Activated gamma-delta T cell treated with anti-CD3 and anti-CD28 coated beads, Interleukin-2, amount 50 U/mL, for 16 hours (primary cell): ENCODE results near the gene CD164L2.
"Not testable (repeated sequence)": the region's sequence is repeated elsewhere in the genome, so short reads cannot be mapped to it uniquely, and the experiment has no call there.

ENCODE experiments used
- DNase-seq: peaks from one replicate; pipeline ENCODE4 v3.0.0-alpha.2; 2020; ENCODE audit warnings: low read depth

The CD164L2 gene

DNA sequence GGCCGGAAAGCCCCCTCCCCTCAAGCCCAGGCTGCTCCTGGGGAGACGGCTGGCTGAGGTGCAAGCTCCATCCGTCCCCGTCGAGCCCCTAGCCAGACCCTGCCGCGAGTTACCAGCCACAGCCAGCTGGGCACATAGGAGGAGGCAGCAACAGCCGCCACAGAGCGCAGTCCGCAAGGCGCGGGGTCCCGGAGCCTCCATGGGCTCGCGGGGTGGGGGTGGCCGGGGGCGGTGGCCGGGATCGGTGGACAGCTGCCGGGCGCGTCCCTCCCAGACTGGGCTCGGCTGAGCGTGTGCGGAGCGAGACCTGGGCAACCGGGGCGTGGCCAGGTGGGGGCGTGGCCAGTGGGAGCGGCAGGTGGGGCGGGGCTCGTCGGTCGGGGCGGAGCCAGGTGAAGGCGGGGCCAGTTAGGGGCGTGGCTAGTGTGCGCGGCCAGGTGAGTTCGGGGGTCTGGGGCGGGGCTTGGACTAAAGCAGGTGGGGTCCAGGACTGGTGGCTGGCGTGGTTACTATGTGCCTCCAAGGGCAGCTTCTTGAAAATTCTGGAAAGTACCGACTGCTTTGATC is at the start of gene CD164L2:
Gene CD164L2, minus strand, starts transcription at position 295 of the 567 bp plus-strand sequence. Its CDS starts 94 bp downstream, at position 201.
- DNase-seq, result no peak

DNA sequence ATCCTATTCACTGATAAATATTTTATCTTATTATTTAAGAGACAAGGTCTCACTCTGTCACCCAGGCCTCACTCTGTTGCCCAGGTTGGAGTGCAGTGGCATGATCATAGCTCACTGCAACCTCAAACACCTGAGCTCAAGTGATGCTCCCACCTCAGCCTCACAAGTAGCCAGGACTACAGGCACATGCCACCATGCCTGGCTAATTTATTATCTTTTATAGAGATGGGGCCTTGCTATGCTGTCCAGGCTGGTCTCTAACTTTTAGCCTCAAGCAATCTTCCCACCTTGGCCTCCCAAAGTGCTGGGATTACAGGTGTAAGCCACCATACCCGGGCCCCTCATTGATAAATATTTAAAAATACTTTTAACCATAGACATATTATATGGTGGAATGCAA is 49.6 kb upstream of the CD164L2 start:
- DNase-seq, result not testable (repeated sequence)

DNA sequence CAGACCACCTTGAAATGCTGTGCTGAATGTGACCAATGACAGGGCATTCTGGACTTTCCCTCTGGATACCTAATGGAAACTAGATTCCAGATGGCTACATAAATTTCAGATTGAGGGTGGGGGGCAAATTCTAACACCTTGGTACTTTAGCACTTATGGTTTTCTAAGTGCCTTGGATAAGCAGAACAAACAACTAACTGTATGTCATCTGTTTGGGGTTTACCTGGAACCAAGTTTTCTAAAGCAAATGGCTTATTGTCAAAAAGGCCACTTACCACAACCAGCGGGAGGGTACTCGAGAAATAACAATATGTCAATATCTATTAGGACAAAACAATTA is 48.4 kb upstream of the CD164L2 start:
- no peak for DNase-seq

DNA sequence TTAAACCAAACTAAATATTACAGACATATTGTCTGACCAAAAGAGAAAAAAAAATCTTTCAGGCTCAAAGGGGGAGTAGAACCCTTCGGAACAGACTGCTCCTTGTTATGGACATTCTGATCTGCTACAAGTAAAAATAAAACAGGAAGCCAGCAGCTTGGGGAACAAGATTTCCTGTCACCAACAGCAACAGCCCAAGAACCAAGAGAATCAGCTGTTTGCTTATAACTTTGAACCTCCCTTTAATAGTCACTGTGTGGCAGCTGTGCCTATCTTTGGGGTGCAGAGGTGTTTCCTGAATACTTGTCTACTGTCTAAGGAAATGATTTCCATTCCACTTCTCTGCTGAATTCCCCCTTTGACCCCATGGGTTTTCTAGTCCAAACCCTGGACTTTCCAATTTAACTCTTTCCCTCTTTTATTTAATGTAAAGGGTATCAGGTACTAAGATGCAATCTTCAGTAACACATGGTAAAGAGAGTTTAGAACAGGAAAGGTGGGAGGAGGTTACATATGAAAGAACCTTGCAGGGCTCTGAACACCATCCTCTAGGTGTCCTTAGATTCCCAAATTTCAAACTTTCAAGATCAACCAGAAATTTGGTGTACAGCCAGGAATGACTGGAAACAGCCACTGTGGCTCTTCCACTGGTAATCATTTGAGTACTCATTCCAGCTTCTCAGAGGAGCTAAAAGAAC is 47.9 kb upstream of the CD164L2 start:
- DNase-seq, result no peak

DNA sequence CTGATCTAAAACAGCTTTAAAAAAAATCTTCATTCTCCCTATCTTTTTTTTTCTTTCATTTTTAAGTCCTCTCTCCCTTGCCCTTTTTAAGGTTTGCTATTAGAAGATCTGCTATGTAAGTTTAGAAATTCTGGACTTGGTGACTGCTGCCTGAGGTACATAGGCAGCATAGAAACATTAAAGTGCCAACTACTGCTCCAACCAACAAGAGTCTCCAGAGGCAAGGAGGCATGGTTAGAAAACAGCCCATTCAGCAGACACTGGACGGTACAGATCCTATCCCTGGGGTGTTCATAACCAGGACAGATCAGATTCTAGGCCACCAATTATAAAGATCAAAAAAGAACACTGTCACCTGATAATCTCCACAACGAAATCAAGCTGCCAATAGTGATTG is 45.9 kb upstream of the CD164L2 start:
- DNase-seq, result no peak

DNA sequence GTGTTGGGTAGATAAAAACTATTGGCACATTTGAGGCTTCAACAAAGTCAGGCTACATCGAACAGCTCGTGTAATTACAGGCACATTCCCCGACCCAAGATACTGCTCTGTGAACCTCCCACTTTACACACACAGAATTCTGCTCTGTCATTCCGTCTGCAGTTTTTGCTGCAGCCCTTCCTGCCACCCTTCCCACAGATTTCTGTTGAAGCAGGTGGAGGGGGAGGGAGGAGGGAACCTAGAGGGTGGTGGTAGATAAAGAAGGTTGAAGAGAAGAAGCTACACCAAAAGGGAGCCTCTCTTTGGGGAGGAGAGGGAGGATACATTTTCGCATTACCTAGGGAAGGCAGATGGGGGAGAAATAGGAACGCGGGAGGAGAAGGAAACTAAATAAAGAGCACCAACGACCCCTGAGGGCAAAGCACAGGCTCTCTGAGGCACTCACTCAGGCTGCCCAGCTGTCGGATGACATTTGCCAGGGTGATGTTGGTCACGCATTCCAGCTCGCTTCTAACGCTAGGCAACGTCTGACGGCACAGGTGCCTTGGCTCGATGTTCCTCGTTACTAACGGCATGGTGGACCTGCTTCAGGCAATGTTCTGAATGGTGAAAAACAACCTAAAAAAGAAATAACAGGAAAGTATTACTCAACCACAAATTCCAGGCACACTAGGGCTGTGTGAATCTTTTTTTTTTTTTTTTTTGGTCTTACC is 45.3 kb upstream of the CD164L2 start:
- DNase-seq, result no peak

DNA sequence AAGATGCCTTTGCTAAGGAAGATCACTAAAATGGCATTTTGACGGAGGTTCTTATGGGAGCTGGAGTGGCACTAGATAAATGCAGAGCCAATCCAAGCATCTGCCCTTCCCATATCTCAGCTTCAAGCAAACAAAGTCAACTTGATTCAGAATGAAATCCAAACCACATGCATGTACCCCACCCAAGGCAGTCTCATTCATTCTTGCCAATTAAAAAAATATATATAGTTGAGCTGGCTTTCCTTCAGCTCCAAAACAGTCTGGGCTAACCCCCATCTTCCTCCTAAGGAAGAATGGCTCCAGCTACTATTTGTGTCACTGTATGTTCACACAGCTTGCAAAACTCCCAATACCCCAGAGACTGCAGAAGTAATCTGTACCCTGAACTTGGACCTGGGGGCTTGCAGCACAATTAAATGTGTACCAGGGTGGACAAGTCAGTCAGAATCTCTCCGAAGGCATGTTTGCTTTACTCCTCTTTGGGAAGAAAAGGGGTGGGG is 44.7 kb upstream of the CD164L2 start:
- no peak for DNase-seq

DNA sequence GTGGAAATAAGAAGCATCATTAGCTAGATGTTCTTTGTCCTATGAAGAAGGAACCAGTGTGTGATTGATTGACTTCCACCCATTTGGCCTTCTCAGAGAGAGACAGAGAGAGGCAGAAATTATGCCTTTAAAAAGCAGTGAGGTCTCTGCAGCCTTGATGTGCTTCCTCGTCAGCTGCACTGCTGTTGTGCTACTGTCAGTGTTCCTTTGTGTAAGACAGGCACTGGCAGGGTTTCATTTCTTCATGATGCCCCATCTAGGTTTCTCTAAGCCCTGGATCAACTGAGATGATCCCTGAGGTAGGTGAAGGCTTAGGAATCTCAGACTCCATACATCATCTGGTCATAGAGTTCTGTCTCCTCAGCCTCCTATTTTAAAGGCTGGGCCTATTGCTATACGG is 44.2 kb upstream of the CD164L2 start:
- DNase-seq, result no peak

DNA sequence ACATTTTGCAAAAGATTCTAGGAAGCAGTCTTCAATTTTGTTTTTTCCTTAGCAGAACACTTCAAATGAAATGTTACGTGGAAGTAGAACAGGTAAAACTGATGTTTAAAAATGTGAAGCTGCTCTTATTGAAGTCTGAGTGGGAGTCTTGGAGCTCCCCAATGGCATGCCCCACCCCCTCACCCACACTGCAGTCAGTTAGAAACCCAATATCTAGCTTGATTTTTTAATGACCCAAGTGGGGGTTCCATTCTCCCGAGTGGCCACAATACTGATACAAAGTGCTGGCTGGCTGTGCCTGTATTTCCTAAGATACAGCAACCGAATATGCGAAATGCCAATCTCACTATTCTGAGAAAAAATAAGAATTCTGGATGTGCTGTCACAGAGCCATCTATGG is 40.6 kb upstream of the CD164L2 start:
- no peak for DNase-seq

DNA sequence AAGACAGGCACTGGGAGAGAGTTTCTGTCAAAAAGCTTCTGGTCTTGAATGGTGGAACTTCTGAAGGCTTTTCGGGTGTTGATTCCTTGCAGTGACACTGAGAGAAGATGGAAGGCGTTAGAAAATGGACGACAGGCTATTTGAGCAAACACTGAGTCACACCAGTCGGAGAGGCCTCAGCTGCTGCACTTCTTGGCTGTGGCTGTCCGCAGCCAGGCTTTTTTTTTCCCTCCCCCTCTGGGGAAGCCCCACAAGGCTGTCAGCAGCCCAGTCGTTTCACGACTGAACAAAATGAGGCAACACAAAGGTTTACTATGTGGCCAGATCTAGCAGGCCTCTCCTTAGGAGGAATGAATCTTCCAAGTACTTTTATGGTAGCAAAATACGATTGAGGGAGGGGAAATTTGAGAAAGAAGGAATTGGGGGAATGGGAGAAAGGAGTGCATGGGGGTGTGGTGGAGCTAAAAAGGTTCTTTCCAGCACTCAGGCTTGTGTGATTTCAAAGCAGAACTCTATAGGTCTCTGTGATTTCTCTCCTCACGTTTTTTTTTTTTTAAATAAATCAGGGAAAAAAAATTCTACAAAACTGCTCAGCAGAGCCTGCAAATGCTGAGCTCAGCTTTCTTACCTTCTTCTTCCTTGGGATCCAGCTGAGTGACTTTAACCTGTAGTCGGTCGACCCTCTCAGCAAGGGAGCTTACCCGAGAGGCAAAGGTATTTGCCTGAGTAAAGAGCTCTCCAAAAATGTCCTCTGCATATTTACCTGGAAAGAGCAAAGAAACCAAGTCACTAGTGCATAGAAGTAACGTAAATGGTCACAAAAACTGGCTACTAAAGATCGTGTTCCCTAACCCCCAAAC is 35.4 kb upstream of the CD164L2 start:
- DNase-seq, result no peak

DNA sequence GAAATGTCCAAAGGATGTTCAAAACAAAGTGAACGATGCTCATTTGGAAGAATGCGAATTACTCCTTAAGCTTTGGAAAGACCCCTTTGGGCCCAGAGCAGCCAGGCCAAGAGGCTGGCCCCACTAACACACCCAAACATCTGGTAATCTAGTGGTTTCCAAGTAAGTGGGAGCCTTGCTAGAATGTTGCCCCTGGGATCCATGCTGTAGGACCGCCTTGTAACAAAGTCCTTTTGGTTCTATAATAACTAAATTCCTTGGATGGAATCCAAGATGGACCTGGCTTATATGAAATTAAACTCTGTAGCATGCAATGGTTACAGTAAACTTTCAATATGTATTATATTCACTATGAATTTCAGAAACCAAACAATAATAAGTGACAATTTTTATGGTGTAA is 34.6 kb upstream of the CD164L2 start:
- DNase-seq, result no peak

DNA sequence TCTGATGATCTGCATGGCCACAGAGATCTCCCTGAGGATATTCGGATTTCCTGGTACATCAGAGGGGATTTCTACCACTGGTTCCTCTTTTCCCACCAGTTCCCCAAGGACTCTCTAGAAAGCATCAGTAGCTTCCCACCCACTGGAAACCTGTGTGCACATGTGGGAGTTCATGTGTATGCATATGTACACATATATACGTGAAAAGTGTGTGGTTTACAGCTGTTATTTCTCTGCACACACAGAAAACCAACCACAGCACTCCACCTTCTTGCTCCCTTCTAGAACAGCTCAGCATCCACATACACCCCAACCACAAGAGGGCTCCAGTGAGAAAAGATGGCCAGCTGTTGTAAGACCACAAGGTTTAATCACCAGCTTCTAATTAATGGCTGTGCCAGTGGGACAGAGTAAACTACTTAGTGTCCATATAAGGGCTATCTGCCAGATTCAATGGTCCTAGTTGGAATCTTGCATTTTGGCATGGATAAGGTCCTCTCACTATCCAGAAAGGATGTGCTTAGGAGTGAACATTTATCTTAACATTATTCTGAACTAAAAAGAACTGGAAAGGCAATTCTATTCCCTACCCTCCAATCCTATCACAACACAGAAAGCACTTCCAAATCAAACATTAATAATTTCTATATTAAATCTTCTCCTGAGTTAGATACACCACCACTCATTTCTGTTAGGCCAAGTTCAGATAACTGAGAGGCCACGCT is 33.4 kb upstream of the CD164L2 start:
- no peak for DNase-seq

DNA sequence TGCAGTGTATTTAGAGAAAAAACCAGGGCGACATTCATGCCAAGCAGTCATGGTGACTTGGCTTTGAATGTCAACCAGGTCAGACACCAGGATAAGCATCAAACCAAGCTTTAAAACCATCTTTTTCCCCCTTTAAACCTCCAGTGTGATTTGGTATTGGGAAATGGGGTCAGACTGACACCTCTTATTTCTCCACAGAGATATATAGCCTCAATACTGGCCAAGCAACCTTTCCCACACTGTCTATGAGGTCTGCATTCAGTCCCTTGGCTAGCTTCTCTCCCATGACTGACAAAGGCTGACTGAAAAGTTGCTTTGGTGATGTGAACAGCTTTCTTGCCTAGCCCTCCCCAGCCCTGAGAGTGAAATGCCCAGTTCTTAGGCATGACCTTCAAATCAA is 31.0 kb upstream of the CD164L2 start:
- DNase-seq, result no peak

DNA sequence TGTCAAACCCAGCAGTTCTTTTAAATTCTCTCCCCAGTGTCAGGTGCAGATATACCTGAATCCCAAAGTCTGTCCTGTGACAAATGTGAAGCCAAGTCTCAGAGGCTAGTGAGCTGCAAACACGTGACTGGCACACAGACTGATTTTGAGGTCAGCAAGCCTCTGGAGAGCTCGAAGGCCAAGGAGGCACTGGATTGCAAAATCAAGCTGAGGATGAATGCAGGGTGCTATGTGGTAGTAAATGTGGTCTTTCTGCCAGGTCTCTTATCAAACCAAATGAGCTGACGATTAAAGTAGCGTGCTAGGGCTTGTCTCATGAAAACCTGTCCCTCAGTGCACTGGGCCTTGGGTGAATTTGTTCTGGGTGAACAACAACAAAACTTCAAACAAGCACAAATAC is 29.9 kb upstream of the CD164L2 start:
- no peak for DNase-seq

DNA sequence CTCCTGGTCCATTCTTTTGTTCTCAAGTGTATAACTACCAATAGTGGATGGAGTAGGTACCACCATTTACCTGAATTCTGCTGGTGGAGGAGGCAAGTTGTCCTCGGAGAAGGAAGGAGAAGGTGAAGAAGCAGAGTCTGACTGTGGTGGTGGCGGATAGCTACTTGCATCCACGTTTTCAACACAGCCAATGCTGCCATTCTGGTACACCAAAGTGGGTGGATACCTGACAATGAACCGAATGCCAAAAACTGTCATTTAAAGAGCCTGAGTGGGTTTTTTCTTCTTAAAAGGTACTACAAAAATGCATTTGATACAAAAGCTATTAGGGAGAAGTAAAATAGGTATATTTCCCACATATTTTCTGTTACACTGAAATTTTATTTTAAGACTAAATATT is 29.4 kb upstream of the CD164L2 start:
- DNase-seq, result no peak

DNA sequence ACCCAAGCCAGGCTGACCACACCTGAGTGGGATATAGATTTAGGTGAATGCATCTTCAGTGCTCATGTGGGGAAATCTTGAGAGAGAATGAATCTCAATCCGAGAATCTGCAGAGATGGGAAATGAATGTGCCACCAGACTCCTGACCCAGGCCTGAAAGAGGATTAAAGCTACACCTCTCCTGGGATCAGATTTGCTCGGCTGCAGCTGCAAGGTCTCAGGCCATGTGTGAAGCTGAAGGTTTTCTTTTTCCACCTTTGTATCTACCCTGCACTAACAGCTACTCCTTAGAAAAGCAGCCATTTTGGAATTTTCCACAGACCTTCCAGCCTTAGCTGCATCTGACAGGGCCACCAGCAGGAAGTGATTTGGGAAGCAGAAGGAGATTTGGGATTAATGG is 27.6 kb upstream of the CD164L2 start:
- DNase-seq, result no peak

DNA sequence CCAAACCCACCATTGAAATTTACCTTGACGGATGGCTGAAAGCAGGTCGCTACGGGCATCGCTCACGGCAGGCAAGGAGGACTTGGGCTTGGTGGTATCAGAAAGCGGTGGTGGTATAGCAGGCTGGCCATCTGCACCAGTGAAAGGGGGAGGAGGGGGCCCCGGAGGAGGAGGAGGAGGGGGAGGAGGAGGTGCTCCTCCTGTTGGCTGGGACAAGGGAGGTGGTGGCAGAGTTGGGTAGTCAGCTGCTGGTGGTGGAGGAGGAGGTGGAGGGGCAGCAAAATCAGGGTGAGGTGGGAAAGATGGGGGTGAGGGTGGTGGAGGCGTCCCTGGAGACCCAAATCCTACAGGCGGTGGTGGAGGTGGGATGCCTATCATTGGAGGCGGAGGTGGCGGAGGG is 26.5 kb upstream of the CD164L2 start:
- DNase-seq, result no peak

DNA sequence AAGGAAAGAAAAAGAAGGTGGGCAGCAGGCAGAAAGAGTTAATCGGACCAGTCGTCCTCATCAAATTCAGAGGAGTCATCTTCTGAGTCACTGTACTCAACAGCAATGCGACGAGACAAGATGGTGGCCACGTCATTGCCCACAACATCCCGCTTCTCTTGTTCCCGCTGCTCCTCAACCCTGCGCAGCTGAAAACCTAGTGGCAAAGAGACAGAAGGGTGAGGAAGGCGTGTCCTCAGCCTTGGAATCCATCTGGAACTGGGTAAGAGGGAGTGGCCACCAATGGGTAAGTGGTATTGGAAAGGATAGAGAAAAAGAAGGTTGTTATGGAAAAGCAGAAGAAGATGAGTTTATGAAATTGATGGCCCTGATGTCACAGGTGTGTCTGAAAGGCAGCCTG is 25.0 kb upstream of the CD164L2 start:
- no peak for DNase-seq

DNA sequence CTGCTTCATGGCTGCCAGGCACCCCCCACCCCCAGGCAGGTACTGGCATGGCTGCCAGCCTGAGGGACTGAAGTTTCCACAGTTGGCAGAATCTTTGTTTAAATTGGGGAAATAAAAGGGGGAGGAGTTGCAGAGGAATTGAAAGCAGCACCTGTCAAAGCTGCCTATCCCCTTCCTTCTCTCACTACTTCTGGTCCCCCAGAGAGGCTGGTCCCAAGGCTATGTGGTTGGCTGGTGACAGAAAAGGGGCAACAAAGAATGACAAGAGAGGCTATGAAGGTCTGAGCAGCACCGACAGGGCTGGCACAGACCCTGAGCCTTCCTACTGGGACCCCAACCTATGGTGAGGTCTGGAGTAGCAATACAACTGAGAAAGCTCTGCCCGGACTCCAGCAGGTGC is 23.7 kb upstream of the CD164L2 start:
- not testable (repeated sequence) for DNase-seq

DNA sequence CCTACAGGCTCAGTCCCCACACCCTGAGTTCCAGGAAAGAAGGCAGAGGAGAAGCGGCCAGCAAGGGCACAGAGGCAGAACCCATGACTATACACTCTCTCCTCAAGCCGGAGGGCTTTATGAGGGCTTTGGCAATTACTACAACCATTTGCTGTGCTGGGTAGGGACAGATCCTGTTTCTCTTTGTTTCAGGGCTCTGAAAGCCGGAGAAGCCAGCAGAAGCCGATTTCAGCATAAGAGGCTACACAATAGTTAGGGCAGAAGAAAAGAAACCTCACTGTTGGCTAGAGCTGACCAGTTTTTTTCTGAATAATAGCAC is 23.2 kb upstream of the CD164L2 start:
- DNase-seq, result no peak

DNA sequence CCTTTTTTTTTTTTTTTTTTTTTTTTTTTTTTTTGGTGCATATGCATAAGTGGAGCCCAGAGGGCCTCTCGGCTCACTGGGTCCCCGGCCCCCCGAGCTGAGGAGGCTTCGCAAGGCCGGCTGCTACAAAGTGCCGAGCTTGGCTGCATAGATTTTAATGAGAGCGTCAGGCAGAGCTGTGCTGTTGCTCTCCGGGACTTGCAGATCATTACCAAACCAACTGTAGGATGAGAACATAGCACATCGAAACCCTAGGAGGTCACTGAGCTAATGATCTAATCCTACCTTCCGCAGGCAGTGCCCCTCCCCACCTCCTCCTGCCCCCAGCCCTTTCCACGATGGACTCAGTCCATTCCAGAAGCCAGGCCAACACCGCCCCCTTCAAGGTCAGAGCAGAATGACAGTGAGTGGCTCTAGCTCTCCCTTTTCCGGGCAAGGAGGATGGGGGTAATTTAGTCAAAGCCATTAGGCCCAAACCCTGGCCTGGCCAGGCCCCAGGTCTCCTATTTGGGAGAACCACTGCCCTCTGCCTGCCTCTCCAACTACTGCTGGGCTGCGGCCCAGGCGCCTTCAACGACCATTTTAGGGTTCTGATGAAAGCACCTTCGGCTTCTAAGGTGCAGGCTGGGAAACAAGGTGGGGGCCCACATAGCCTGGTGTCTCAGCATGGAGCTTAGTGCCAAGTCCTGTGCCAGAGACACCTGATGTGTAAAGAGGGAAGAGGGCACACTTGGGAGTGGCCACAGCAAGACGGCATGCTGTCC is 22.6 kb upstream of the CD164L2 start:
- DNase-seq, result not testable (repeated sequence)
